T47D (cell line): ENCODE measurements around the gene NEK6.

Experiments
- DNase-seq, 2 experiments: peaks; one replicate each; pipeline versions ENCODE4 v3.0.0 to v3.0.0-alpha.2; 2011 to 2012; ENCODE audit warnings: low read depth in 1 of 2, low spot score in 1 of 2
- JUND ChIP-seq: IDR thresholded peaks from 2 replicates; pipeline ENCODE4 v1.6.1; 2012; ENCODE audit warnings: low read depth
- in situ Hi-C: cut with HindIII; loops from 2 replicates; pipeline ENCODE4 v1.10.0; 2016; ENCODE audit warnings: low sequenced_read_pairs, low pct_unique_long_range_greater_than_20kb

NEK6 gene

GRCh38 chr9:124257844-124258606, at the start of gene NEK6:
TSS of gene NEK6 (plus strand) at chr9:124257949. CDS start at chr9:124301965, 44,016 bp downstream.
- in situ Hi-C loops = no loop called here
- TF ChIP-seq JUND = no peak
- peak; percentile 64 to 69 for DNase-seq

- no peak for TF ChIP-seq JUND
- DNase-seq = no peak
- in situ Hi-C loops = no loop called here
Measured at GRCh38 chr9:124208571-124208970, 49.2 kb upstream of the NEK6 start.

GRCh38 chr9:124209279-124209678, 48.5 kb upstream of the NEK6 start:
- no peak for TF ChIP-seq JUND
- DNase-seq = no peak
- in situ Hi-C loops = no loop called here

- DNase-seq = no peak
Measured at GRCh38 chr9:124209774-124210173, 48.0 kb upstream of the NEK6 start.

GRCh38 chr9:124210697-124211096, 47.1 kb upstream of the NEK6 start:
- in situ Hi-C loops = no loop called here
- no peak for TF ChIP-seq JUND
- DNase-seq = no peak

More at GRCh38 chr9:124209774-124210173, 48.0 kb upstream of the NEK6 start:
- TF ChIP-seq JUND = no peak
- in situ Hi-C loops = no loop called here

GRCh38 chr9:124212381-124213050, 45.2 kb upstream of the NEK6 start:
- no peak for TF ChIP-seq JUND

GRCh38 chr9:124213396-124213795, 44.4 kb upstream of the NEK6 start:
- TF ChIP-seq JUND = no peak
- in situ Hi-C loops = no loop called here
- DNase-seq = no peak

More at GRCh38 chr9:124212381-124213050, 45.2 kb upstream of the NEK6 start:
- in situ Hi-C loops = no loop called here
- DNase-seq = no peak

GRCh38 chr9:124214116-124214515, 43.6 kb upstream of the NEK6 start:
- DNase-seq = no peak
- no peak for TF ChIP-seq JUND
- in situ Hi-C loops = no loop called here

GRCh38 chr9:124214596-124215367, 43.0 kb upstream of the NEK6 start:
- TF ChIP-seq JUND = no peak
- DNase-seq = no peak
- in situ Hi-C loops = no loop called here

- TF ChIP-seq JUND = no peak
- no peak for DNase-seq
- in situ Hi-C loops = no loop called here
Measured at GRCh38 chr9:124215368-124215910, 42.3 kb upstream of the NEK6 start.

GRCh38 chr9:124215956-124216355, 41.8 kb upstream of the NEK6 start:
- in situ Hi-C loops = no loop called here

GRCh38 chr9:124216474-124217176, 41.1 kb upstream of the NEK6 start:
- TF ChIP-seq JUND = no peak
- in situ Hi-C loops = no loop called here

More at GRCh38 chr9:124215956-124216355, 41.8 kb upstream of the NEK6 start:
- DNase-seq = no peak
- no peak for TF ChIP-seq JUND

More at GRCh38 chr9:124216474-124217176, 41.1 kb upstream of the NEK6 start:
- no peak for DNase-seq
